RWPE2 (cell line): Measurements from ENCODE around the gene TTC39C.

Experiments used
- ATAC-seq: fragments of 200-7000 bp; cut with Tn5 transposase; 3 replicates; pipeline ENCODE4 v1.9.1; 2021; ENCODE audit warnings: low read depth
- DNase-seq: peaks from one replicate; pipeline ENCODE4 v3.0.0-alpha.2; 2020; ENCODE audit warnings: low spot score
- H3K27ac ChIP-seq: fragments of 450-650 bp; 2 replicates; pipeline ENCODE4 v1.5.1; 2017; ENCODE audit warnings: mild to moderate bottlenecking; ENCODE audit not compliant: poor library complexity, severe bottlenecking
- H3K27me3 ChIP-seq: fragments of 250-450 bp; sonication (Bioruptor Pico); 2 replicates; pipeline ENCODE4 v1.5.1; 2021; ENCODE audit warnings: mild to moderate bottlenecking, moderate library complexity; ENCODE audit not compliant: insufficient read depth, poor library complexity, severe bottlenecking
- H3K36me3 ChIP-seq: fragments of 250-450 bp; sonication (Bioruptor Pico); 2 replicates; pipeline ENCODE4 v1.5.1; 2020; ENCODE audit warnings: low read depth, mild to moderate bottlenecking, moderate library complexity
- H3K4me1 ChIP-seq: fragments of 250-450 bp; sonication (Bioruptor Pico); 2 replicates; pipeline ENCODE4 v1.5.1; 2021; ENCODE audit warnings: mild to moderate bottlenecking, moderate library complexity; ENCODE audit not compliant: insufficient read depth, poor library complexity, severe bottlenecking
- H3K4me3 ChIP-seq: fragments of 250-450 bp; sonication (Bioruptor Pico); 2 replicates; pipeline ENCODE4 v1.5.1; 2021; ENCODE audit warnings: mild to moderate bottlenecking, moderate library complexity; ENCODE audit not compliant: severe bottlenecking
- H3K9me3 ChIP-seq: fragments of 250-450 bp; sonication (Bioruptor Pico); 2 replicates; pipeline ENCODE4 v1.5.1; 2021; ENCODE audit warnings: mild to moderate bottlenecking, moderate library complexity; ENCODE audit not compliant: severe bottlenecking
- CTCF ChIP-seq: fragments of 450-650 bp; IDR thresholded peaks from one replicate; pipeline ENCODE4 v1.5.1; 2017; ENCODE audit warnings: mild to moderate bottlenecking, moderate library complexity; ENCODE audit not compliant: poor library complexity, severe bottlenecking

The TTC39C gene

GRCh38 chr18:24015639-24016631, 1.4 kb downstream of the TTC39C start:
- Histone ChIP-seq H3K27me3 (no peaks in the 10 kb centered on the region), H3K4me1 (peaks cover 16% of the 10 kb centered on the region), H3K9me3 (no peaks in the 10 kb centered on the region), H3K36me3 (peaks cover 3% of the 10 kb centered on the region; the same call in 1 of the 2 replicates), H3K4me3 (peak overlapping the region; percentile 89), H3K27ac (no peak overlapping the region)
- no peak for ATAC-seq
- no peak for DNase-seq
- no peak for TF ChIP-seq CTCF

- no peak overlapping the region for H3K27ac ChIP-seq
- no peak for DNase-seq
- no peaks in the 10 kb centered on the region for H3K27me3 ChIP-seq
- H3K4me1 ChIP-seq: peaks cover 17% of the 10 kb centered on the region
- H3K4me3 ChIP-seq: no peak overlapping the region
- no peaks in the 10 kb centered on the region for H3K9me3 ChIP-seq
- H3K36me3 ChIP-seq: peaks cover 3% of the 10 kb centered on the region; the same call in 1 of the 2 replicates
- ATAC-seq: peak; percentile 35
- peak; percentile 54 for TF ChIP-seq CTCF
These were observed 2.1 kb downstream of the TTC39C start for GRCh38 chr18:24016643-24017042.

GRCh38 chr18:24018299-24018886, 3.8 kb downstream of the TTC39C start:
- Histone ChIP-seq H3K27ac (no peak overlapping the region), H3K4me3 (no peak overlapping the region)

GRCh38 chr18:24019641-24020331, 5.2 kb downstream of the TTC39C start:
- Histone ChIP-seq H3K4me3 (no peak overlapping the region), H3K36me3 (peaks cover 3% of the 10 kb centered on the region), H3K27me3 (no peaks in the 10 kb centered on the region), H3K4me1 (peaks cover 23% of the 10 kb centered on the region), H3K27ac (no peak overlapping the region), H3K9me3 (no peaks in the 10 kb centered on the region)
- DNase-seq (no peak), ATAC-seq (no peak)
- no peak for TF ChIP-seq CTCF

More at GRCh38 chr18:24018299-24018886, 3.8 kb downstream of the TTC39C start:
- H3K27me3 ChIP-seq: no peaks in the 10 kb centered on the region
- TF ChIP-seq CTCF: no peak
- ATAC-seq: no peak
- no peak for DNase-seq
- no peaks in the 10 kb centered on the region for H3K9me3 ChIP-seq
- peaks cover 23% of the 10 kb centered on the region for H3K4me1 ChIP-seq
- peaks cover 3% of the 10 kb centered on the region for H3K36me3 ChIP-seq
